ENCODE results near the gene PTPN1.
"Not testable (repeated sequence)": the region's sequence is repeated elsewhere in the genome, so short reads cannot be mapped to it uniquely, and the experiment has no call there.

The PTPN1 gene

DNA sequence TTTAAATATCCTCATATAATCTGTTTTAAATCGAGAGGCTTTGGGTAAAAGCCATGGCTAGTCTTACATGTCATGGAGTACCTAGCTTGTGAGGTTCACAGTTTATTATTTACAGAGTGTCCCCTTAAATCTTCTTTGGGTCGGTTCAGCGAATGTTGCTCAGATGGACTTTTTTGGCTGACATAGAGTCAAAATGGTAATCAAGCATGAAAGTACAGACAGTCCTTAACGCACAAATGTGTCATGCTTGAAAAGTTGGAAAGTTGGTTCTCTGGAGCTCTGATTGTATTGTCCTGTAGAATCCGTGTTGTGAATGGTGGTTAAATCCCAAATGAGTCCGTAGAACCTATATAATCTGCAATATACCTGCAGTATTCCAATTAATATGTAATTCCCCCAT, 22.0 kb downstream of the PTPN1 start:
- no peak for DNase-seq (ENCODE audit: low read depth)

DNA sequence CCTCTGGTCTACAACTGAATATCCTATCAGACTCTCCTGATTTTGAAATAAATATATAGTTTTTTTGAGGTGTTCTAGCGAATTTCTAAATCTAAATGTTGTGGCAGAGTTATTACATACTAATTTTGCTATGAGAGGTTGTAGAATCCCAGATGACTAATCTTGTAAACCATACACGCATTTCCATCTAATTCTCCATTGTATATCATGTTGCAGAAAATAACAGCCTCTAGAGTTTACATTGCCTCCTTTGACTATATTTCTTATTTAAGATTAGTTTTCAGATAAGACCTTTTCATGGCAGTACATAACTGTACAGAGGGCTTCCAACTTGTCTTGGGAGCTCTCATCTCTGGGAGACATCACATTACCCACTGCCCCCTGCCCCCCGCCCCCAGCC, 22.9 kb downstream of the PTPN1 start:
- DNase-seq (ENCODE audit: low read depth): no peak

DNA sequence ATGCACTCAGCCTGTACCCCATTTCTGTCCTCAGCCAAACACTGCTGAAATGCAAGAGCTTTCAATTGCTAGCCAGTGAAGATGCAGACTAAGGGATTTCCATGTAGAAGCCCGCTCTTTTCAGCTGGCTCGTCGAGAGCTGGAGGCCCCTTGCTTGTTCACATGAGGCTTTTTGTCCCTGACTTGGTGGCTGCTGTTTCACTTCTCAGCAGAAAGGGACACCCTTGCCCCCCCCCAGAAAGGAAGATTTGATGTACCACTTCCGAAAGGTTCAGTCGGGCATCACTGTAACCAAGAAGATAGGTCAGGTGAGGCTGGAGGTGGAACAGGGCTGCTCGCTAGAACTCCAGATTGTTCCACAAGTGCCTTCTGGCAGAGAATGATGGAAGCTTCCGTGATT, 23.3 kb downstream of the PTPN1 start:
- no peak for DNase-seq (ENCODE audit: low read depth)

DNA sequence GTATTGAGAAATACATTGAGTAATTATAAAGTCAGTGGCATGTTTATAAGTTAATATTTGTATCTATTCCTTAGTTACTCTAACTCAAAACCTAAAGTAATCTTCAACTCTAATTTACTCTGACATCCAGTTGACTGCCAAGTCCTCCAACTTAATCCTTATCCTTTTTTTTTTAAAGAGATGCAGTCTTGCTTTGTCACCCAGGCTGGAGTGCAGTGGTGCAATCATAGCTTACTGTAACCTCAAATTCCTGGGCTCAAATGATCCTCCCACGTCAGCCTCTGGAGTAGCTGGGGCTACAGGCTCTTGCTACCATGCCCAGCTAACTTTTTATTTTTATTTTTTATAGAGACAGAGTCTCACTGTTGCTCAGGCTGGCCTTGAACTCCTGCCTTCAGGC, 24.4 kb downstream of the PTPN1 start:
- no peak for DNase-seq (ENCODE audit: low read depth)

DNA sequence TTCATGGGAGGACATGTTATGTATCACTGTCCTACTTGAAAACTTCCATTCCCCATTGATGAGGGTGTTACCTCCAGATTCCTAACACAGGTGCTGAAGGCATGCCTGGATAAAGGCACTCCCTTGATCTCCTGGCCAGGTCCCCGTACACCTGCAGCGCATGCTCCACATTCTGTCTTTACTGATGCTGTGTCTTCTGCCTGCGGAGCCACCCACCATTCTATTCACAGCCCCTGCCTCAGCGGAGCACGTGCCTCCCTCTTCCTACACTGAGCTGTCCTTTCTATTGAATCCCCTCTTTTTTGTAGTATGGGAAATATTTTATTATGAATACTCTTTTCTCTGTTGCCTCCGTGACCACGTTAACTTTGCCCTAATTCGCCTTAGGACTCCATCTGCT, 25.0 kb downstream of the PTPN1 start:
- DNase-seq (ENCODE audit: low read depth): no peak

DNA sequence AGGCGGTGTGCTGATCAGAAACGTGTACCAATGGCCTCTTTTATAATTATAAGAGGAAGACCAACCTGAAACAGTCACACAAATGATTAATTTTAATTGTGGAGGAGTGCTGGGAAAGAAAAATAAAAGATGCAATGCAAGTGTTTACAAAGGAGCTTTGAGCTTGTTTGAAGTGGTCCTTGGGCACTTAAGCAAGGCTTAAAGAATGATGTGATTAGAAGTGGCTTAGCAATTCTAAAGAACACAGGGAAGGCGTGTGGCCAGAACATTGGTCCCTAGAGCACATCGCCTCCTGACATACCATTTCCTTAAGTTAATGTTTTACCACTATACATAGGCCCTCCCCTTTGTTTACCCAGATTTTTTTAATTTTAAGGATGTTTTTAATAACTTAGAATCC, 26.1 kb downstream of the PTPN1 start:
- DNase-seq (ENCODE audit: low read depth): no peak

DNA sequence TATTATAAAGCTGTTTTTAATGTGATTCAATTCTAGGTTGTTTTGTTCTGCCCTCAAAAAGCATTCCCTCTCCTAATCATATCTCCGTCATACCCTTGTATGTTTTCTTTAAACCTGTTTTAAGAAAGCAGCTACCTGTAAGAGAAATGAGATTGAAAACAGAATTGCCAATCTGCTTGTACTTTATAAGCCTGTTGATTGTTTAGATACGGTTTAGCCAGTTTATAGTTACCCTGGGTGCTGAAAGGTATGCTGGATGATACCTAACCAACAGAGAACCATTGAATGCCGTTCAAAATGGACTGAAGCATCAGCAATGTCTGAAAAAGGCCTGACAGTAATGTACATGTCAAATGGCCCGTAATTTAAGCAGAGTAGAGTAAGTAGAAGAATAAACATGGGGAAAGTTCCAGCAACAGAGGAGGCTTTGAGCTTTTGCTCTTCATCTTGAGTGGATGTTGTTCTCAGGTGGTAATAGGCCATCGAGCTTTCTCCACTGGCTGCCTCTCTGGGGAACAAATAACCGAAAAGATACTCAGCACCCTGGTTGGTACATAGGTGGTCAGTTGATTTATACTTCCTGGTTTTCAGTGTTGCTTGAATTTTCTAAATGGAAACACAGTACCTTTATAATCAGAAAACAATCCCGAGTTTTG, 27.5 kb downstream of the PTPN1 start:
- no peak for DNase-seq (ENCODE audit: low read depth)

DNA sequence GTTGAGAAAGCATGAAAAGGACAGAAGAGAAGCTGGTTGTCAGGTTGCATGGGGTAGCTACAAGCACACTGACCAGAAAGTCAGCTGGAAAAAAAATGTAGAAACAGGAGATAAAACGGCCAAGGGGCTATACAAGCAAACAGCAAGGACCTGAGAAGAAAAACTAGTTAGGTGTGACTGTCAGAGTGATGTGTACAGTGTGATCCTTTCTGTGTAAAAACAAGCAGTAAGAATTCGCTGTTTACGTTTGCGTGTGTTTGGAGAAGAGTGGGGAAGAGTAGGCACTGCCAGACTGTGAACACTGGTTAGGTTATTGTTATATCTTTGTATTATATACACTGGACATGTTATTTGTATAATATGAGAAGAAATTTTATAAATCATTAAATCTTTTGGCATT, 28.1 kb downstream of the PTPN1 start:
- DNase-seq (ENCODE audit: low read depth): no peak

DNA sequence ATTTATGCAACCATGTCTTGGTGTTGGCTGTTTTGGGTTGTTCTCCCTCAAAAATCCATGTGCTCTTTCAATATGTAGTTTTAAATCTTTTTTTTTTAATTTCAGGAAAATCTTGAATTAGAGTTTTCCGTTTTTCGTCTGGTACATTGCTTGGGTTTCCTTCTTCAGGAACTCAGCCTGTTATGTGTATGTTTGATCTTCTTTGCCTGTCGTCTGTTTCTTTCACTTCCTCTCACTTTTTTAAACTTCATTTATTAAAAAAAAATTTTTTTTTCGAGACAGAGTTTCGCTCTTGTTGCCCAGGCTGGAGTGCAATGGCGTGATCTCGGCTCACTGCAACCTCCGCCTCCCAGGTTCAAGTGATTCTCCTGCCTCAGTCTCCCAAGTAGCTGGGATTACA, 29.6 kb downstream of the PTPN1 start:
- DNase-seq (ENCODE audit: low read depth): not testable (repeated sequence)

DNA sequence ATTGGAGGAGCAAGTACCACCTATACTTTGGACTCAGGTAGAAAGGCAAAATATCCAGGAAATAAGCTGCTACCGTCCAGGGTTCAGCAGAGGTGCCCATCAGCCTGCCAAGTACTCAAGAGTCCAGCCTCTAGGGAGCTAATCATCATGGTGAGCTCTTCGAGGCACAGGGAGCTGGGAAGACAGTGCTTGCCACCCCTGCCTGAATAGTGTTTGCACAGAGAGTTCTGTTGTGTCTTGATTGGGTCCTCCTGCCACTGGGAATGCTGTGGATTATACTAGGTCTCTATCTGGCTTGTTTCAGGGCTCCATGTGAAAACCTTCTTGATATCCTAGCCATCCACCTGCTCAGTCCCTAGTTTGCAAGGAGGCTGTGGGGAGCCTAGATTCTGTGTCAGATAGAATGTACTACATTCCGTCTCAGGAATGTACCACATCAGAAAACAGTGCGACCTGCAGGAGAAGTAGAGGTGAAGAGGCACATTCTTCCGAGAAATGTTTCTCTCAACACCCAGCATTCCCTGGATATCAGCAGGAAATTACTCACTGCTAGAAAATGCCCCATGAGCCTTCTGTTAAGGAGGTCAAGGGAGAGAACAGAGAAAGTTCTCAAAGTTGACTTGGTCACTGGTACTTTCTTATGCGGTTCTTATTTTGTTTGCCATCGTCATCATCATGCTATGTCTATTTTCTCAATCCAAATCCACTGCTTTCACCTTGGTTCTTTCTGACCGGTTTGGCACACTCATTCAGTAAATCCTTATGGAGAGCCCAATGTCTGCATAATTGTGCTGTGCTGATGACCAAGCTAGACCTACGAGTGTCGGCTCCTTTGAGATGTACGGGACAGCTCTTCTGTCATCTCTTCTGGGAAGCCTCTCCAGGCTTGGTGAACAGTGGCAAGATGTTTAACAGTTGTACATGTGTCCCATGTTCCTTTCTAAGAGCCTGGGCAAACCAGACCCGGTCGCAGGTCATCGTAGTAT, 30.7 kb downstream of the PTPN1 start:
- no peak for DNase-seq (ENCODE audit: low read depth)

DNA sequence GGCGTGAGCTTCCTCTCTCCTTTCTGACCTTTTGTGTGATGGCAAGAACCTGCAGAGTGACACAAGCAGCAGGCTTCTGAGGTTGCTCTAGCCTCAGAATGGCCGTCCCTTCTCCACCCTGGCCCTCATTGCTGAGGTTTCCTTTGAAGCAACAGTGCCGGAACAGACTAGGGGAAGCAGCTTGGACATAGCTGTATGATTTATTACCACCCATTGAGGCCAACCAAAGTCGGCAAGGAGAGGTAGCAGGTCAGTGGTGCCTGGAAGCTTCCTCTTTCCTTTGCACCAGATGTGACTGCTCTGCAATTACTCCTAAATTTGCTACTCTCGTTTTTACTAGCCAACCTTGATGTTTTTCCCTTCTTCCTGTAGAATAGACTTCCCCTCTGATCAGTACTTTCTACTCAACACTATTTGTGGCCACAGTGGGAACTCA, 31.4 kb downstream of the PTPN1 start:
- no peak for DNase-seq (ENCODE audit: low read depth)

DNA sequence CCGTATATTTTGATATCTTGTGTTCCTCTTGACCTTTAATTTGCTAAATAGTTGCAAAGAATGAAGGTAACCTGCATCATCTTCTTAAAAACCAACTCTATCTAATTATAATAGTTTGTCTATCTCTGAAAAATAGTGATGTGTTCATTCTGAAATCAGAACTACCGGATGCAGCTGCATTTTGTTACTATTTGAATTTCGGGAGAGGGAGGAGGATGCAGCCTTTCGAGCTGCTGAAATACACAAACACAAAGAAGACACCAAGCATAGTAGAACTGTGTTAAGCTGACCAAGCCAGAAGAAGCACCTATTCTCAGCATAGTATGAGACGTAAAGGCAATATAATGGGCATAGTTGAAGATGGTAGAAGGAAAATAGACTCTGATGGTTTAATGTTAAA, 33.1 kb downstream of the PTPN1 start:
- DNase-seq (ENCODE audit: low read depth): no peak

DNA sequence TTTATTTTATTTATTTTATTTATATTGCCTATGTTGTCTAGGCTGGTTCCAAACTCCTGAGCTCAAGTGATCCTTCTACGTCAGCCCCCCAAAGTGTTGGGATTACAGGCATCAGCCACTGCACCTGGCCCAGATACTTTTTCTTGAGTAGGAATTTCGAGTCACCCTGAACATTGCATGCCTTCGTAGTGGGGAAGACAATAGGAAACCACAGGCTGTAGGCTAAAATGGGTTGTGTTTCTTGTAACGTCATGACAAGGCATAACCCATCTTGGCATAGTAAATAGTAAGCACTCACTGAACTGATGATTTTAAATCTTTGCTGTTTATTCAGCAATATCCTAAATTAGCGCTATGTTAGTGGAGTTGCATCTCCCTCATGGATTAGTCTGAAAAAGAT, 34.9 kb downstream of the PTPN1 start:
- DNase-seq (ENCODE audit: low read depth): no peak

DNA sequence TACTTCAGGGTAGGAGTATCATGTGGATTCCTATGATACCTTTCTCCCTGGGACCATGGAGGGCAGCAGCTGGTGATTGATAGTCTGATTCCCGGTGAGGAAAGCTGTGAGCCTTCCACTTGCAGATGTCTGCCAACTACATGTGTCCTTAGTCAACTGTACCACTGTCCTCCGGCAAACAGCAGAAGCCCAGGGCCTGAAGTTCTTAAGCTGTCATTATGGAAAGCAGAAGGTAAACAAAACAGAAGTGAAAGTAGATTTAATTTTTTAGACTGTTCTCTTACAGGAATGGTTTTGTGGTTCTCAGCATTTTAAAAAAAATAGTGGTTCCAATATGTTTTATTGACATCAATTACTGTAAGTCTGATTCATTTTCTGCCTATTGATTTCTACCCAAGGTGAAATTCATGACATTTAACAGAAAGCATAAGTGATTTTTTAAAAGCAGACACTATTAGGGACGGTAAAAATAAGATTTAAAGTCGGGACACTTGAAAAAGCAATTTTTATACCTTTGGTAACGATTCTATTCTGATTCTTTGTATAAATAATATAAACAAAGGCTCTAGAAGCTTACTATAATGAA, 36.6 kb downstream of the PTPN1 start:
- no peak for DNase-seq (ENCODE audit: low read depth)

DNA sequence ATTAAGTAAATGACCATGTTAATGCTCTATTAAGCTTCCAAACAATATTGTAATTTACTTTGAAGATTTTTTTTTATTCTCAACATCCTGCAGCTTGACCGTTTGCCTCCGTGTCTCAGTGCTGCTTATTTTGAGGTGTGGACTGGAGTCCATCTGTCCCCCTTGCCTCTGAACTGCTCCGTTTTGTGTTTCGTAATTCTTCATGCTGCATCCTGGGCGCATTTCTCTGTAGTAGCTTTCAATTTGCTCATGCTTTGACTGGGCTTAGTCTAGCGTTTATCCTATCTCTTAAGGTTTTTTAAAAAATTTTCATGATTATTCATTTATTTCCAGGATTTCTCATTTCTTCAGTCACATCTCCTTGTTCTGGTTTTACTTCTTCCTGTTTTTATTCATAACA, 37.8 kb downstream of the PTPN1 start:
- no peak for DNase-seq (ENCODE audit: low read depth)

DNA sequence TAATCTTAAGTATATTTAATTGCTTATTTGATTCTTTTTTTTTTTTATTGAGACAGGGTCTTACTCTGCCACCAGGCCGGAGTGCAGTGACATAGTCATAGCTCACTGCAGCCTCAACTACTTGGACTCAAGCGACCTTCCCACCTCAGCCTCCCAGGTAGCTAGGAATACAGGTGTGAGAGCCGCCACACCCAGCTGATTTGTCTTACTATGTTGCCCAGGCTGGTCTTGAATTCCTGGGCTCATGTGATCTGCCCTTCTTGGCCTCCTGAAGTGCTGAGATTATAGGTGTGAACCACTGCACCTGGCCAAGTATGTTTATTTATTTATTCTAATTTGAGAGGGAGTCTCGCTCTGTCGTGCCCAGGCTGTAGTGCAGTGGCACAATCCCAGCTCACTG, 38.2 kb downstream of the PTPN1 start:
- DNase-seq (ENCODE audit: low read depth): no peak

DNA sequence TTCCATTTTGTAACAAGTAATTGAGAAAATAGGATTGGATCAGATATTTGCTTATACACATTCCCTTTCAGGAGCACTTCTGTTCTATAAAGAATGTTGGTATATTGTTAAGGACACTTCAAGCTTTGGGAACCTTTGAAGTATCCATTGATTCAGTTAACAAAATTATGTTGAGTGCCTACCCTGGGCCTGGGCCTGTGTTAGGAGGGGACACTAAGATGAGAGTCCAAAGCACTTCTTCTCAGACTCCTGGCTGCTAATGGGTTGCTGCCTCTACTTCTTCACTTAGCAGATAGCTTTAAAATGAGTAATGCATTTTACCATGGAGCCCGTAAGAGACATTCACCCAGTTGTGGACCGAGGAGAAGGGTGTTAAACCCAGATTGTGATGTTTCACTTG, 40.3 kb downstream of the PTPN1 start:
- no peak for DNase-seq (ENCODE audit: low read depth)

DNA sequence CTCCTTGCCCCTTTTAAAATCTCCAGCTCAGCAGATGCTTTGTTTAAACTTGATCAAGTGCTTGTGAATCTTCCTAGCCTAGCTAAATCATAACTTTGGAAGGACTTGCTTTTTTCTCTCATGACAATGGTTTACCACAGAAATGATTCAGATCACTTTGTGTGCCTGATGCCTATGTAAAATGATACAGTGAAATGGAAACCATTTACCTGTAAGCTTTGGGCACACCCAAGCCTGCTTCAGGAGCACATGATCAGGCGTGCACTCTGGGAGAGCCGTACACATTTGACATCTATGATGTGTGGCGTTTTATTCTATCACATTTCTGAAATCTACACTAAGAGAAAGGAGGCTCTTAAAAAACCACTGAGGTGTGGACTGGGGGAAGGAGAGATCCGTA, 41.1 kb downstream of the PTPN1 start:
- no peak for DNase-seq (ENCODE audit: low read depth)

DNA sequence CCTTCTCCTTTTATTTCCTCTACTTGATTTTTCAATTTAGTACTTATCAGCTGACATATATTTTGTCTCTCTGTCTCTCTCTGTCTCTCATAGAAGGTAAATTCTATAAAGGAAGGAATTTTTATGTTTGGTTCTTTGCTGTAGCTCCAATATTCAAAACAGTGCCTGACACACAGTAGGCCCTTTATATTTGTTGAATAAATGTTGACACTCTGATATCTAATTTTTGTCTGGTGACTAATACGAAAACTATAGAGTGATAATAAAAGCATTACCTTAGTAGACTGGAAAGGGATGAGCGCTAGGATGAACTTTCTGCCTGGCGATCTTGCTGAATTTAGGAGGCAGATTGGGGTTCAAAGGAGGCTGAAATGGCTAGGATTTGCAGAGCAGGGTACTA, 42.8 kb downstream of the PTPN1 start:
- no peak for DNase-seq (ENCODE audit: low read depth)

DNA sequence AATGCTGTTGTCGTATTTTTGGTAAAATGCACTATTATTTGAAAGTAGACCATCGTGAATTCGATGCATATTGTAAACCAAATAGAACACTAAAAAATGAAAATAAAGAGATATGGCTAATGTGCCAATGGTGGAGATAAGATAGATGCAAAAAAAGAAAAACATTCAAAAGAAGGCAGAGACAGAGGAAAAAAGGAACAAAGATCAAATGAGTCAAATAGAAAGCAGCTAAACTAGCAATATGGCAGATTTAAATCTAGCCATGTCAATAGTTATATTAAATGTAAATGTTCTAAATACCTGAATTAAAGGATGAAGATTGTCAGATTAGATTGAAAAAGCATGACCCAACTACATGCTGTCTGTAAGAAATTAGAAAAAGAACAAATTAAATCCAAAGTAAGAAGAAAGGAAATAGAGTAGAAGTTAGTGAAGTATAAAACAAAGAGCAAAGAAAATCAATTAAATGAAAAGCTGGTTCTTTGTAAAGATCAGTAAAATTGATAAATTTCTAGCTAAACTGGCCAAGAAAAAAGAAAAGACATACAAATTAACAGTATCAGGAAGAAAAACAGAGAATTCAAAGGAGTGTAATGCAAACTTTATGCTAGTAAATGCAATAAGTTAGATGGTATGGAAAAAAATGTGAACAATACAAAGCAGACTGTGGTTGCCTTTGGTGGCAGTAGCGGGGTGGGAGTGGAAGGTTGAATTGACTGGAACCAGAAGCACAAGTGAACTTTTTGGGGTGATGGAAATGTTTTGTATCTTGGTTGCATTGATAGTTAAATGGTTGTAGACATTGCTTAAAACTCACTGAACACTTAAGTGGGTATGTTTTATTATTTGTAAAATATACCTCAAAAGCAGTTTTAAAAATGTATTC, 44.8 kb downstream of the PTPN1 start:
- DNase-seq (ENCODE audit: low read depth): no peak

DNA sequence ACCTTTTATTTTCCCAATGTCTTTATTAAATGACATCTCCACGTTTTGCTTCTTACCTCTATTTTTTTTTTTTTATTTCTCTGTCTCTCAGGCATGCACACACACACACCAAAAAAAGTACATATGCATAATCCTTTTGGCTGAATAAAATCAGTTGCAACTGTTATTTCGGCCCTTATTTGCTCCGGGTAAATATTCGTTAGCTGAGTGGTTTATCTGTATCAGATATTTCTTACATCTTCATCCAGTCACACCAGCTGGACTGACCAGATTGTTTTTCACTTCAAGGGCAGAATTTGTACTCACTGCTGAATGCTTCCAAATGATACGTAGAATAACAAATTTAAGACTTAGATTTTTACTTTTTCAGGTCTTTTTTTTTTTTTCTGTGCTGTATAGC, 45.5 kb downstream of the PTPN1 start:
- no peak for DNase-seq (ENCODE audit: low read depth)

DNA sequence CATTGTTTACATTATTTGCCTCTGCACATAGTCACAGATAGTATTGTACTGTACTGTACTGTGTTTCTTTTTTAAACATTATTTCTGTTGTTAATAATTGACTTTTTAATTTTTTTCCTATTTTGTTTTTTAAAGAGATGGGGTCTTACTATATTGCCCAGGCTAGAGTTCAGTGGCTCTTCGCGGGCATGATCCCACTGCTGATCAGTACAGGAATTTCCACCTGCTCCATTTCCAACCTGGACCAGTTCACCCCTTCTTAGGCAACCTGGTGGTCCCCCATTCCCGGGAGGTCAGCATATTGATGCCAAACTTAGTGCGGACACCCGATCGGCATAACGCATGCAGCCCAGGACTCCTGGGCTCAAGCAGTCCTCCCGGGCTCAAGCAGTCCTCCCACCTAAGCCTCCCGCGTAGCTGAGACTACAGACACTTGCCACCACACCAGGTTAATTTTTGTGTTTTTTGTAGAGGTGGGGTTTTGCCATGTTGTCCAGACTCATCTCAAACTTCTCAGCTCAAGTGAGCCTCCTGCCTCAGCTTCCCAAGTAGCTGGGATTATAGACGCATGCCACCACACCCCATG, 47.5 kb downstream of the PTPN1 start:
- no peak for DNase-seq (ENCODE audit: low read depth)
